Spleen (tissue), 11 donors: ENCODE results near the gene AAK1. TPM values are rescaled to one million over a fixed set of nuclear protein-coding genes. Genes with fewer than 3 reads are reported as not detected.
A peak's percentile ranks its signal among the peaks of the same experiment; 100 is the strongest.

Source experiments
- DNase-seq: peaks from one replicate; pipeline ENCODE4 v3.0.0-alpha.2; 2020
- H3K27ac ChIP-seq, 8 donors: fragments of 200-600 bp; sonication (generic) in 7 of 8; 1 replicate in 4 of 8; 2 replicates in 4 of 8; pipeline versions ENCODE4 v1.5.0 to v1.8.0; 2016 to 2021; ENCODE audit warnings: inconsistent platforms in 4 of 8, mild to moderate bottlenecking in 4 of 8, moderate library complexity in 1 of 8
- H3K27me3 ChIP-seq, 7 donors: fragments of 200-600 bp; sonication (generic) in 6 of 7; replicated peaks in 1 of 7; 1 replicate in 4 of 7; 2 replicates in 3 of 7; pipeline versions ENCODE4 v1.5.0 to v1.8.0; 2016 to 2021; ENCODE audit warnings: inconsistent platforms in 3 of 7, mild to moderate bottlenecking in 1 of 7
- H3K36me3 ChIP-seq, 6 donors: fragments of 200-600 bp; sonication (generic) in 5 of 6; 1 replicate in 4 of 6; 2 replicates in 2 of 6; pipeline versions ENCODE4 v1.5.0 to v1.8.0; 2016 to 2021; ENCODE audit warnings: inconsistent platforms in 2 of 6
- H3K4me1 ChIP-seq, 6 donors: fragments of 200-600 bp; sonication (generic) in 5 of 6; 1 replicate in 3 of 6; 2 replicates in 3 of 6; pipeline versions ENCODE4 v1.5.0 to v1.8.0; 2016 to 2021; ENCODE audit warnings: inconsistent platforms in 3 of 6
- H3K4me3 ChIP-seq, 8 donors: fragments of 200-600 bp; sonication (generic) in 7 of 8; 1 replicate in 4 of 8; 2 replicates in 4 of 8; pipeline versions ENCODE4 v1.5.0 to v1.8.0; 2016 to 2021; ENCODE audit warnings: inconsistent platforms in 4 of 8, mild to moderate bottlenecking in 4 of 8, moderate library complexity in 2 of 8
- H3K9me3 ChIP-seq, 8 donors: fragments of 200-600 bp; sonication (generic) in 7 of 8; 1 replicate in 4 of 8; 2 replicates in 4 of 8; pipeline versions ENCODE4 v1.5.0 to v1.8.0; 2016 to 2021; ENCODE audit warnings: inconsistent platforms in 4 of 8
- POLR2A ChIP-seq, 3 donors: fragments of 450-650 bp; IDR thresholded peaks; one replicate each; pipeline ENCODE4 v1.5.1; 2017; ENCODE audit warnings: antibody characterized with exemption in 3 of 3, mild to moderate bottlenecking in 1 of 3
- POLR2AphosphoS5 ChIP-seq, 3 donors: sonication (generic); formaldehyde crosslinking; IDR thresholded peaks; one replicate each; pipeline ENCODE4 v1.5.1; 2017; ENCODE audit warnings: antibody characterized with exemption in 3 of 3
- WGBS, 5 donors: extraction: QIAGEN DNeasy Blood & Tissue Kit in 3 of 5; methylation state at CpG; one replicate each; pipeline versions ENCODE4 v1.1.5 to v1.1.7; 2013 to 2018; 5-methylcytosine and 5-hydroxymethylcytosine counted together
- intact Hi-C: fragments of 100-400 bp; cut with DNase I; formaldehyde crosslinking; loops from one replicate; pipeline ENCODE4 v1.15.0; 2023; ENCODE audit warnings: low total_unique reads
- polyA plus RNA-seq, 3 donors: library from polyadenylated mRNA; stranded (reverse); fragments of 200-250 nt; gene quantifications; one replicate each; pipeline ENCODE4 v1.2.1, GENCODE V29; 2013
- total RNA-seq, 7 donors: library from RNA; depleted of rRNA in 3 of 7; stranded (reverse); fragments of >200 nt in 3 of 7; fragmentation: NEBNext Ultra II Directional in 4 of 7; extraction: Animal tissue kit (Norgen Biotek cat#: 25700) in 4 of 7; gene quantifications; one replicate each; pipeline versions ENCODE4 v1.1.0 to v1.2.1, GENCODE V29; 2016 to 2021
- TF ChIP-seq, protein P1 (sequence below), 11 experiments: fragments of 200-600 bp in 7 of 11; fragments of 450-650 bp in 4 of 11; sonication (generic) in 4 of 11; IDR thresholded peaks in 8 of 11; conservative IDR thresholded peaks in 3 of 11; 1 replicate in 7 of 11; 2 replicates in 4 of 11; pipeline versions ENCODE4 v1.4.0 to v1.8.0; 2016 to 2021; ENCODE audit warnings: antibody characterized with exemption in 11 of 11, inconsistent platforms in 4 of 11, mild to moderate bottlenecking in 1 of 11
- donor health status: healthy with polysubstance abuse.
- donor health status: DM: no; HTN: no; CAD: no; lungs with moderate emphysema.
- donor health status: DM: no; HTN: no; CAD: no.
- donor health status: Bipolar disorder and iron deficiency.
- donor health status: healthy.
- donor health status: DM: no; HTN: no; CAD: no.
- donor health status: DM: yes; HTN: yes; CAD: no.

AAK1 gene
- total and polyA plus RNA-seq, 10 donors: 8.3 to 95.1 (median 69.1) TPM

DNA sequence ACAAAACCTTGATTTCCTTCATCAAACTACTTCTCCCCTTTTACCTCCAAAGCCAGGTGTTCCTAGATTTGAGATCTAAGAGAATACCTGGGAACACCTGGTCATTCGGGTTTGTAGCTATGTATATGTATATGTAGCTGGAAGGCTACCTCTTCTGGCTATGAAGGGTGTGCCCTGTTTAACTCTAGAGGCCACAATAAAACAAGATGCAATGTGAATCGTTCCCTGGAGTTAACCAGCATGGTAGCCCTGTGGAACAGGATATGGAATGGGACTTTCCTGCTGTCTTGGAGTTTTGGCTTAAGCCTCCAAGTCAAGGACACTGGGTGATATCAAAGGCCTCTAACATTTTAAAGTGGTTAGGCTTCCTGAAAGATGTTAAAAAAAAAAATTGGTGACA lies 188.6 kb downstream of the AAK1 start:
- Histone ChIP-seq H3K27ac (no peak overlapping the region), H3K4me1 (peaks cover 0 to 6% (median 0%) of the 10 kb centered on the region in 6 donors), H3K4me3 (no peak overlapping the region), H3K9me3 (no peaks in the 10 kb centered on the region), H3K36me3 (no peaks in the 10 kb centered on the region), H3K27me3 (no peaks in the 10 kb centered on the region)
- no peak for DNase-seq
- TF ChIP-seq POLR2AphosphoS5 (IDR thresholded peaks at IDR 0.05): no peak
- TF ChIP-seq, protein P1, sequence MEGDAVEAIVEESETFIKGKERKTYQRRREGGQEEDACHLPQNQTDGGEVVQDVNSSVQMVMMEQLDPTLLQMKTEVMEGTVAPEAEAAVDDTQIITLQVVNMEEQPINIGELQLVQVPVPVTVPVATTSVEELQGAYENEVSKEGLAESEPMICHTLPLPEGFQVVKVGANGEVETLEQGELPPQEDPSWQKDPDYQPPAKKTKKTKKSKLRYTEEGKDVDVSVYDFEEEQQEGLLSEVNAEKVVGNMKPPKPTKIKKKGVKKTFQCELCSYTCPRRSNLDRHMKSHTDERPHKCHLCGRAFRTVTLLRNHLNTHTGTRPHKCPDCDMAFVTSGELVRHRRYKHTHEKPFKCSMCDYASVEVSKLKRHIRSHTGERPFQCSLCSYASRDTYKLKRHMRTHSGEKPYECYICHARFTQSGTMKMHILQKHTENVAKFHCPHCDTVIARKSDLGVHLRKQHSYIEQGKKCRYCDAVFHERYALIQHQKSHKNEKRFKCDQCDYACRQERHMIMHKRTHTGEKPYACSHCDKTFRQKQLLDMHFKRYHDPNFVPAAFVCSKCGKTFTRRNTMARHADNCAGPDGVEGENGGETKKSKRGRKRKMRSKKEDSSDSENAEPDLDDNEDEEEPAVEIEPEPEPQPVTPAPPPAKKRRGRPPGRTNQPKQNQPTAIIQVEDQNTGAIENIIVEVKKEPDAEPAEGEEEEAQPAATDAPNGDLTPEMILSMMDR (IDR thresholded peaks at IDR 0.05 in 8 of 11, conservative IDR thresholded peaks at IDR 0.05 in 3 of 11): no peak
- no peak for TF ChIP-seq POLR2A (IDR thresholded peaks at IDR 0.05)
- 83 to 100% (median 84%) methylated on average over 2 of the region's 2 CpGs for WGBS, 5 donors
- intact Hi-C loops: no loop called here

DNA sequence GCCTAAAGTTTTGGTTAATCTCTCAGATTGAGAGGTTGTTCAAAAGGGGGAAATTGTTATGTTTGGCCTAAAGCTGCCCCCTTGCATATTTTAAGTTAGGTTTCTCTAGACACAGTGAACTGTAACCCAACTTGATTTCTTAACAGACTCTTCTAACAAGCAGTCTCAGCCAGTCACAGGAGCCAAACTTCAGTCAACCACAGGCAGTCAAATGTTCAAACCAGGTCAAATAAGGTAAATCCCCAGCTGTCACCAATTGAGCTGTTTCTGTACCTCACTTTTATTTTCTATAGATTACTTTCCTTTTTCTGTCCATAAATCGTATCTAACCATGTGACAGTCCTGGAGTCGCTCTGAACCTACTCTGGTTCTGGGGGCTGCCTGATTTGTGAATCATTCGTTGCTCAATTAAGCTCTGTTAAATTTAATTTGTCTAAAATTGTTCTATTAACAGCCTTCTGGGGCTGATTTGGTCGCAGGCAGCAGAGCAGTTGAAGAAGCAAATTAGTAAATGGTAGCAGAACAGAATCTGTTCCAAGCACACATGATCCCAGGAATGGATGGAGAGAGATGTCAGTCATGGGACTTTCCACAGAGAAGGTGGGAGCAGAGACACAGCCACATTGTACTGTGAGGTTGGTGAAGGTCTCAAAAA lies 189.9 kb downstream of the AAK1 start:
- H3K4me3 ChIP-seq: no peak overlapping the region
- DNase-seq: no peak
- H3K27me3 ChIP-seq: no peaks in the 10 kb centered on the region
- no peaks in the 10 kb centered on the region for H3K36me3 ChIP-seq
- H3K27ac ChIP-seq: no peak overlapping the region
- no peaks in the 10 kb centered on the region for H3K9me3 ChIP-seq
- 66 to 78% (median 76%) methylated on average over 4 of the region's 4 CpGs for WGBS, 5 donors
- no peak for TF ChIP-seq POLR2AphosphoS5 (IDR thresholded peaks at IDR 0.05)
- TF ChIP-seq POLR2A (IDR thresholded peaks at IDR 0.05): no peak
- TF ChIP-seq, protein P1 (IDR thresholded peaks at IDR 0.05 in 8 of 11, conservative IDR thresholded peaks at IDR 0.05 in 3 of 11): no peak
- intact Hi-C loops: no loop called here
- peaks cover 0 to 6% (median 0%) of the 10 kb centered on the region in 6 donors for H3K4me1 ChIP-seq

DNA sequence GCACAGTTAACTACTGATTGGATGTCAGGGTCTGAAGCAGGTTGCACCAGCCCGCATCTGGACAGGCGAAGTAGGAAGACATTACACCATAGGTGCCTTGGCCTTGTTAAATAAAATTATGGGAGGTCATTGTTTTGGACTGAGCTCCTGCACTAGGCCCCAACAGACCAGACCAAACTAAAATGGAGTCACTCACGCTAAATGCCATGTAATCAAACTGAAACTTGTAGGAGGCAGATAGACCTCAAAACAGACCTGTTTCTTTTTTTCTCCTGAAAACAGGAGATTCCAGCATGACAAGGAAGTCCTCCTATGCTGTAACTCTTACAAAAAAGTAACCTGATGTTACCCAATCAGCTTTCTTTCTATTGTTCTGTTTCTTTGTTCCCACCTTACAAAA lies 190.9 kb downstream of the AAK1 start:
- 54 to 91% (median 77%) methylated on average over 3 of the region's 3 CpGs for WGBS, 5 donors
- Histone ChIP-seq H3K9me3 (no peaks in the 10 kb centered on the region), H3K27me3 (no peaks in the 10 kb centered on the region), H3K27ac (peak overlapping the region in 1 of 8 donors; percentile 24), H3K36me3 (no peaks in the 10 kb centered on the region), H3K4me1 (peaks cover 0 to 6% (median 0%) of the 10 kb centered on the region in 6 donors), H3K4me3 (no peak overlapping the region)
- TF ChIP-seq POLR2AphosphoS5 (IDR thresholded peaks at IDR 0.05): no peak
- no peak for TF ChIP-seq POLR2A (IDR thresholded peaks at IDR 0.05)
- TF ChIP-seq, protein P1 (IDR thresholded peaks at IDR 0.05 in 8 of 11, conservative IDR thresholded peaks at IDR 0.05 in 3 of 11): no peak
- DNase-seq: no peak
- intact Hi-C loops: no loop called here

DNA sequence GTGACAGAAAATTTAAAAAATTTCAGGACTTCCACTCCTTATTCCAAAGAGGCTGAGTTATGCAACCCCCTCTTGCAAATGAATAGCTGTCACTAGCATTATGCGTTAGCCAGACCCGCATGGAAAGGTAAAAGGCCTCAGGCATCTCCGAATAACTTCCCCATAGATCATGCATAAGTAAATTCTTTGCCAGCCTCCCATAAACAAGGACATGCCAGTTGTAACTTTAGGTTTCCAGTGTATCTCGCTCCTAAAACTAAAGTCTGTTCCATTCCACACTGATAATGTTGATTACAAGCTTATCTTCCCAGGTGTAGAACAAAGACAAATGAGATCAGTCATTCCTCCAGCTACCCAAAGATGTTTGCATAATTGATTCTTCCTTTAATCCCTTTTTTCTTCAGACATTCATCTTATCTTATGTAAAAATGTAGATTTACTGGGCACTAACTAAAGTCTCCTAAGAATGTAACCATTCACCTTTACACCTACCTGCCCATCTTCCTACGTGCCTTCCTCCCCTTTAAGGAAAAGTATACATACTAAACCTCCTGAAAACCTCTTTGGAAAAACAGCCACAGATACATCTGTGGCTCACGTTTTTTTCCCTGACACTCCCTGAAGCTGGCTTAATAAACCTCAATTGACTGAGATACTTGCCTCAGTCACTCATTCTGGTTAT lies 192.7 kb downstream of the AAK1 start:
- no peaks in the 10 kb centered on the region for H3K9me3 ChIP-seq
- H3K4me1 ChIP-seq: peaks cover 0 to 5% (median 0%) of the 10 kb centered on the region in 6 donors
- no peak overlapping the region for H3K27ac ChIP-seq
- 76 to 91% (median 85%) methylated on average over 6 of the region's 6 CpGs for WGBS, 5 donors
- no peak for TF ChIP-seq POLR2A (IDR thresholded peaks at IDR 0.05)
- TF ChIP-seq, protein P1 (IDR thresholded peaks at IDR 0.05 in 8 of 11, conservative IDR thresholded peaks at IDR 0.05 in 3 of 11): no peak
- TF ChIP-seq POLR2AphosphoS5 (IDR thresholded peaks at IDR 0.05): no peak
- no peaks in the 10 kb centered on the region for H3K36me3 ChIP-seq
- intact Hi-C loops: no loop called here
- H3K27me3 ChIP-seq: no peaks in the 10 kb centered on the region
- no peak for DNase-seq
- H3K4me3 ChIP-seq: no peak overlapping the region
